ENCODE data around the gene F10. TPM values are rescaled to one million over a fixed set of nuclear protein-coding genes. Genes with fewer than 3 reads are reported as not detected.
"Not testable (repeated sequence)": the region's sequence is repeated elsewhere in the genome, so short reads cannot be mapped to it uniquely, and the experiment has no call there.

F10 gene
- total RNA-seq, 1 donor from 2014 or later: 8.2 TPM

GRCh38 chr13:113152984-113153809 lies 30.6 kb downstream of the F10 start:
- DNase-seq (ENCODE audit: low spot score): peak; percentile 31

GRCh38 chr13:113153810-113154748 lies 31.5 kb downstream of the F10 start:
- peak; percentile 78 for DNase-seq (ENCODE audit: low spot score)

- DNase-seq (ENCODE audit: low spot score): no peak
Measured at GRCh38 chr13:113155201-113155600, 32.6 kb downstream of the F10 start.

- DNase-seq (ENCODE audit: low spot score): no peak
Measured at GRCh38 chr13:113155982-113156655, 33.5 kb downstream of the F10 start.

GRCh38 chr13:113157206-113157928 lies 34.8 kb downstream of the F10 start:
- DNase-seq (ENCODE audit: low spot score): no peak

GRCh38 chr13:113157929-113158747 lies 35.5 kb downstream of the F10 start, which contains the start of gene PROZ:
TSS of gene PROZ (plus strand) at chr13:113158648. CDS start at chr13:113158661, 13 bp downstream.
- DNase-seq (ENCODE audit: low spot score): no peak

- DNase-seq (ENCODE audit: low spot score): no peak
Measured at GRCh38 chr13:113158946-113159345, 36.3 kb downstream of the F10 start.

- DNase-seq (ENCODE audit: low spot score): no peak
Measured at GRCh38 chr13:113159701-113160100, 37.1 kb downstream of the F10 start.

GRCh38 chr13:113160983-113161382 lies 38.4 kb downstream of the F10 start:
- no peak for DNase-seq (ENCODE audit: low spot score)

- no peak for DNase-seq (ENCODE audit: low spot score)
Measured at GRCh38 chr13:113161433-113161832, 38.8 kb downstream of the F10 start.

GRCh38 chr13:113161975-113162374 lies 39.4 kb downstream of the F10 start:
- DNase-seq (ENCODE audit: low spot score): not testable (repeated sequence)

- no peak for DNase-seq (ENCODE audit: low spot score)
Measured at GRCh38 chr13:113162783-113163685, 40.4 kb downstream of the F10 start.

GRCh38 chr13:113164492-113164891 lies 41.9 kb downstream of the F10 start:
- DNase-seq (ENCODE audit: low spot score): no peak

- DNase-seq (ENCODE audit: low spot score): no peak
Measured at GRCh38 chr13:113166266-113166665, 43.7 kb downstream of the F10 start.

GRCh38 chr13:113166681-113167080 lies 44.1 kb downstream of the F10 start:
- no peak for DNase-seq (ENCODE audit: low spot score)

- no peak for DNase-seq (ENCODE audit: low spot score)
Measured at GRCh38 chr13:113167155-113167554, 44.6 kb downstream of the F10 start.

GRCh38 chr13:113167575-113167974 lies 45.0 kb downstream of the F10 start:
- no peak for DNase-seq (ENCODE audit: low spot score)

GRCh38 chr13:113168211-113168610 lies 45.6 kb downstream of the F10 start:
- DNase-seq (ENCODE audit: low spot score): no peak
